Measurements from ENCODE around the gene USP15.

DNA sequence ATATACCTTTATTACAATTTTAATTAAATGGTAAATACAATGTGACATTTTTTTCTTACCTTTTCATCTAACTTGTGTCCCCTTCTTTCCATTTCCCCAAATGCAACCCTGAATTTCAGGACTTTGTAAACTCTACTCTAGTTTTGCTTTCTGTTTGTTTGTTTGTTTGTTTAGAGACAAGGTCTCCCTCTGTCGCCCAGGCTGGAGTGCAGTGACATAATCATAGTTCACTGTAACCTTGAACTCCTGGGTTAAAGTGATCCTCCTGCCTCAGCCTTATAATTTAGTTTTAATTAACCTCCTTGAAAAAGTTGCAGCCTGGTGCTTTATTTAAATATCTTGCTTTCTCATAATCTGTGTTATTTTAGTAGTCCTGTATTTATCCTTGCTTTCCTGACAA is 147.4 kb downstream of the USP15 start:
- TF ChIP-seq POLR2A (IDR thresholded peaks at IDR 0.05): no peak
- TF ChIP-seq, protein P1, sequence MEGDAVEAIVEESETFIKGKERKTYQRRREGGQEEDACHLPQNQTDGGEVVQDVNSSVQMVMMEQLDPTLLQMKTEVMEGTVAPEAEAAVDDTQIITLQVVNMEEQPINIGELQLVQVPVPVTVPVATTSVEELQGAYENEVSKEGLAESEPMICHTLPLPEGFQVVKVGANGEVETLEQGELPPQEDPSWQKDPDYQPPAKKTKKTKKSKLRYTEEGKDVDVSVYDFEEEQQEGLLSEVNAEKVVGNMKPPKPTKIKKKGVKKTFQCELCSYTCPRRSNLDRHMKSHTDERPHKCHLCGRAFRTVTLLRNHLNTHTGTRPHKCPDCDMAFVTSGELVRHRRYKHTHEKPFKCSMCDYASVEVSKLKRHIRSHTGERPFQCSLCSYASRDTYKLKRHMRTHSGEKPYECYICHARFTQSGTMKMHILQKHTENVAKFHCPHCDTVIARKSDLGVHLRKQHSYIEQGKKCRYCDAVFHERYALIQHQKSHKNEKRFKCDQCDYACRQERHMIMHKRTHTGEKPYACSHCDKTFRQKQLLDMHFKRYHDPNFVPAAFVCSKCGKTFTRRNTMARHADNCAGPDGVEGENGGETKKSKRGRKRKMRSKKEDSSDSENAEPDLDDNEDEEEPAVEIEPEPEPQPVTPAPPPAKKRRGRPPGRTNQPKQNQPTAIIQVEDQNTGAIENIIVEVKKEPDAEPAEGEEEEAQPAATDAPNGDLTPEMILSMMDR (IDR thresholded peaks at IDR 0.05): no peak

Data from lower leg skin (tissue), 3 donors.